ENCODE measurements around the gene DRD2.

DRD2 gene

GRCh38 chr11:113382121-113382520, 93.1 kb downstream of the DRD2 start:
- Histone ChIP-seq H3K4me3 (replicated peaks; ENCODE audit: low read depth, low read length) (no peak overlapping the region), H3K27me3 (replicated peaks; ENCODE audit: control insufficient read depth, insufficient read depth, low read length) (0 out of 2 replicates have a peak, but pooled peaks cover 2% of the 10 kb centered on the region), H3K36me3 (ENCODE audit: control insufficient read depth, insufficient read depth, low read length) (no peaks in the 10 kb centered on the region)
- no peak for TF ChIP-seq CTCF (IDR thresholded peaks at IDR 0.05; ENCODE audit: insufficient read depth, low read length, poor library complexity, severe bottlenecking)
- DNase-seq (ENCODE audit: extremely low read depth, insufficient read length) = no peak

- TF ChIP-seq CTCF (IDR thresholded peaks at IDR 0.05; ENCODE audit: insufficient read depth, low read length, poor library complexity, severe bottlenecking) = no peak
- Histone ChIP-seq H3K36me3 (ENCODE audit: control insufficient read depth, insufficient read depth, low read length) (no peaks in the 10 kb centered on the region), H3K4me3 (replicated peaks; ENCODE audit: low read depth, low read length) (no peak overlapping the region), H3K27me3 (replicated peaks; ENCODE audit: control insufficient read depth, insufficient read depth, low read length) (no peaks in the 10 kb centered on the region)
- DNase-seq (ENCODE audit: extremely low read depth, insufficient read length) = no peak
Measured at GRCh38 chr11:113378692-113379091, 96.5 kb downstream of the DRD2 start.

- Histone ChIP-seq H3K4me3 (replicated peaks; ENCODE audit: low read depth, low read length) (no peak overlapping the region), H3K27me3 (replicated peaks; ENCODE audit: control insufficient read depth, insufficient read depth, low read length) (no peaks in the 10 kb centered on the region), H3K36me3 (ENCODE audit: control insufficient read depth, insufficient read depth, low read length) (no peaks in the 10 kb centered on the region)
- TF ChIP-seq CTCF (IDR thresholded peaks at IDR 0.05; ENCODE audit: insufficient read depth, low read length, poor library complexity, severe bottlenecking) = no peak
- DNase-seq (ENCODE audit: extremely low read depth, insufficient read length) = no peak
Measured at GRCh38 chr11:113377681-113378412, 97.4 kb downstream of the DRD2 start.

- H3K4me3 ChIP-seq (replicated peaks; ENCODE audit: low read depth, low read length) = no peak overlapping the region
Measured at GRCh38 chr11:113376156-113376555, 99.0 kb downstream of the DRD2 start.

GRCh38 chr11:113375402-113375801, 99.8 kb downstream of the DRD2 start:
- no peak overlapping the region for H3K4me3 ChIP-seq (replicated peaks; ENCODE audit: low read depth, low read length)
- H3K27me3 ChIP-seq (replicated peaks; ENCODE audit: control insufficient read depth, insufficient read depth, low read length) = no peaks in the 10 kb centered on the region
- TF ChIP-seq CTCF (IDR thresholded peaks at IDR 0.05; ENCODE audit: insufficient read depth, low read length, poor library complexity, severe bottlenecking) = no peak
- DNase-seq (ENCODE audit: extremely low read depth, insufficient read length) = no peak
- no peaks in the 10 kb centered on the region for H3K36me3 ChIP-seq (ENCODE audit: control insufficient read depth, insufficient read depth, low read length)

More at GRCh38 chr11:113376156-113376555, 99.0 kb downstream of the DRD2 start:
- no peak for DNase-seq (ENCODE audit: extremely low read depth, insufficient read length)
- TF ChIP-seq CTCF (IDR thresholded peaks at IDR 0.05; ENCODE audit: insufficient read depth, low read length, poor library complexity, severe bottlenecking) = no peak
- Histone ChIP-seq H3K27me3 (replicated peaks; ENCODE audit: control insufficient read depth, insufficient read depth, low read length) (no peaks in the 10 kb centered on the region), H3K36me3 (ENCODE audit: control insufficient read depth, insufficient read depth, low read length) (no peaks in the 10 kb centered on the region)

Data from GM06990 (cell line).